HG03565 (cell line): ENCODE results near the gene SLC30A9.

Source experiments
- ATAC-seq: cut with Tn5 transposase; IDR thresholded peaks from one replicate; pipeline ENCODE4 v1.9.1; 2021; ENCODE audit warnings: mild to moderate bottlenecking, moderate library complexity; ENCODE audit not compliant: unreplicated experiment

SLC30A9 gene

GRCh38 chr4:42132099-42132498, 141.8 kb downstream of the SLC30A9 start:
- no peak for ATAC-seq

GRCh38 chr4:42133006-42133405, 142.7 kb downstream of the SLC30A9 start:
- ATAC-seq = no peak

DNA sequence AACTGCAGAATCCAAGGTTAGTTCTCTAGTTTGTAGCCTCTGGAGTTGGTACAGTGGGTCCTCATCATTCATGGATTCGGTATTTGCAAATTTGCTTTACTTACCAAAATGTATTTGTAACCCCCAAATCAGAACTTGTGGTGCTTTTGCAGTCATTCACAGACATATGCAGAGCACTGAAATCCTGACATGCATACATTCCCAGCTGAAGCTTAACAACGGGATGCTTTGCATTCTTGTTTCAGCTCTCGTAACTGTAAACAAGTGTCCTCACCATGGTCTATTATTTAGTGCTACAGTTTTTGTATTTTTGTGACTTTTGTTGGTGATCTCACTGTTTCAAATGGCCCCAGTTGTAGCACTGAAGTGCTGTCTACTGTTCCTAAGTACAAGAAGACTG, 146.0 kb downstream of the SLC30A9 start:
- no peak for ATAC-seq
